SK-N-SH (cell line): ENCODE results near the gene CRELD2. TPM values are rescaled to one million over a fixed set of nuclear protein-coding genes. Genes with fewer than 3 reads are reported as not detected.

ENCODE experiments used
- CTCF ChIA-PET: fragments of 300-600, 350-600 bp; formaldehyde crosslinking; extraction: SDS; loops from one replicate; lab custom pipeline; 2021; lab: Yijun Ruan, JAX
- POLR2A ChIA-PET: fragments of 350-600 bp; sonication (Branson Sonifier 250); formaldehyde crosslinking; extraction: SDS; loops from one replicate; lab custom pipeline; 2020; ENCODE audit warnings: antibody characterized with exemption, inconsistent platforms; lab: Yijun Ruan, JAX
- DNase-seq: peaks from one replicate; pipeline ENCODE4 v3.0.0; 2012
- H2AFZ ChIP-seq: fragments of 200-600 bp; sonication (generic); 2 replicates; pipeline ENCODE4 v1.8.1; 2016; ENCODE audit warnings: antibody characterized with exemption, mild to moderate bottlenecking, low read depth
- H3F3A ChIP-seq: fragments of 200-600 bp; sonication (generic); replicated peaks from 2 replicates; pipeline ENCODE3; 2016; ENCODE audit warnings: antibody characterized with exemption, mild to moderate bottlenecking; ENCODE audit not compliant: insufficient read depth
- H3K27ac ChIP-seq, 2 experiments: fragments of 200-500 bp in 1 of 2; fragments of 200-600 bp in 1 of 2; sonication (Bioruptor generic) in 1 of 2; sonication (generic), shearing (Covaris generic) in 1 of 2; 2 replicates each; pipeline versions ENCODE4 v1.5.1 to v1.6.1; 2014 to 2016; ENCODE audit warnings: low read depth in 2 of 2, inconsistent platforms in 1 of 2, low read length in 1 of 2, mild to moderate bottlenecking in 1 of 2, mixed read lengths in 1 of 2
- H3K27me3 ChIP-seq: fragments of 200-600 bp; sonication (generic), shearing (Covaris generic); 2 replicates; pipeline ENCODE4 v1.6.1; 2016; ENCODE audit warnings: mixed run types; ENCODE audit not compliant: insufficient read depth
- H3K36me3 ChIP-seq, 2 experiments: fragments of 200-500 bp in 1 of 2; fragments of 200-600 bp in 1 of 2; sonication (Bioruptor generic) in 1 of 2; sonication (generic) in 1 of 2; replicated peaks in 1 of 2; 2 replicates each; pipeline versions ENCODE3 to v1.5.1; 2014 to 2016; ENCODE audit warnings: low read length in 1 of 2, mild to moderate bottlenecking in 1 of 2; ENCODE audit not compliant: insufficient read depth in 2 of 2, control insufficient read depth in 1 of 2
- H3K4me1 ChIP-seq, 2 experiments: fragments of 200-500 bp in 1 of 2; fragments of 200-600 bp in 1 of 2; sonication (Bioruptor generic) in 1 of 2; sonication (generic), shearing (Covaris generic) in 1 of 2; 2 replicates each; pipeline versions ENCODE4 v1.5.1 to v1.6.1; 2014 to 2016; ENCODE audit warnings: low read depth in 1 of 2, low read length in 1 of 2, mixed run types in 1 of 2; ENCODE audit not compliant: insufficient read depth in 2 of 2, control insufficient read depth in 1 of 2
- H3K4me2 ChIP-seq: fragments of 200-600 bp; sonication (generic), shearing (Covaris generic); 2 replicates; pipeline ENCODE4 v1.6.1; 2017; ENCODE audit warnings: mixed run types
- H3K4me3 ChIP-seq, 2 experiments: fragments of 200-500 bp in 1 of 2; fragments of 200-600 bp in 1 of 2; sonication (Bioruptor generic) in 1 of 2; sonication (generic), shearing (Covaris generic) in 1 of 2; 2 replicates each; pipeline versions ENCODE4 v1.5.1 to v1.8.1; 2014 to 2016; ENCODE audit warnings: low read depth in 2 of 2, inconsistent platforms in 1 of 2, low read length in 1 of 2, mild to moderate bottlenecking in 1 of 2, mixed read lengths in 1 of 2, moderate library complexity in 1 of 2
- H3K79me2 ChIP-seq: fragments of 200-600 bp; sonication (generic); 2 replicates; pipeline ENCODE4 v1.8.1; 2017; ENCODE audit warnings: mild to moderate bottlenecking; ENCODE audit not compliant: insufficient read depth
- H3K9ac ChIP-seq: fragments of 200-600 bp; sonication (generic); 2 replicates; pipeline ENCODE4 v1.6.1; 2017; ENCODE audit warnings: mixed run types
- H3K9me2 ChIP-seq: fragments of 200-600 bp; sonication (generic); 2 replicates; pipeline ENCODE4 v1.6.1; 2017; ENCODE audit warnings: mixed run types
- H3K9me3 ChIP-seq: fragments of 200-600 bp; sonication (generic); 2 replicates; pipeline ENCODE4 v1.6.1; 2017; ENCODE audit warnings: mixed run types, mild to moderate bottlenecking, moderate library complexity
- H4K20me1 ChIP-seq: fragments of 200-600 bp; sonication (generic); 2 replicates; pipeline ENCODE4 v1.6.1; 2017; ENCODE audit warnings: mild to moderate bottlenecking, mixed run types; ENCODE audit not compliant: insufficient read depth
- EP300 ChIP-seq, 2 experiments: IDR thresholded peaks; 2 replicates each; pipeline versions ENCODE4 v1.4.0 to v1.6.1; 2012; ENCODE audit warnings: borderline replicate concordance in 1 of 2, low read depth in 1 of 2, low read length in 1 of 2
- FOSL2 ChIP-seq: IDR thresholded peaks from 2 replicates; pipeline ENCODE4 v1.4.0; 2012; ENCODE audit warnings: low read depth, mild to moderate bottlenecking, moderate library complexity, borderline replicate concordance
- FOXJ3 ChIP-seq: sonication (generic); formaldehyde crosslinking; IDR thresholded peaks from 2 replicates; pipeline ENCODE4 v1.5.1; 2020; ENCODE audit warnings: mild to moderate bottlenecking, missing genetic modification reagents
- FOXM1 ChIP-seq: IDR thresholded peaks from 2 replicates; pipeline ENCODE4 v1.4.0; 2012; ENCODE audit warnings: low read depth, mild to moderate bottlenecking
- JUND ChIP-seq: IDR thresholded peaks from 2 replicates; pipeline ENCODE4 v1.4.0; 2012
- MXI1 ChIP-seq: IDR thresholded peaks from 2 replicates; pipeline ENCODE4 v1.6.1; 2012; ENCODE audit warnings: mild to moderate bottlenecking, low read depth, low read length, improper control_type of control experiment
- NFIC ChIP-seq: IDR thresholded peaks from 2 replicates; pipeline ENCODE4 v1.4.0; 2012; ENCODE audit warnings: borderline replicate concordance
- RCOR1 ChIP-seq: fragments of 150-350 bp; IDR thresholded peaks from 2 replicates; pipeline ENCODE4 v1.6.1; 2017; ENCODE audit warnings: antibody characterized with exemption, low read length
- REST ChIP-seq: IDR thresholded peaks from 2 replicates; pipeline ENCODE4 v1.6.1; 2012; ENCODE audit warnings: mild to moderate bottlenecking, low read depth, low read length, moderate library complexity
- SIN3A ChIP-seq: IDR thresholded peaks from 2 replicates; pipeline ENCODE4 v1.6.1; 2012; ENCODE audit warnings: low read depth, mild to moderate bottlenecking, low read length, moderate library complexity, borderline replicate concordance
- USF2 ChIP-seq: fragments of 150-350 bp; IDR thresholded peaks from 2 replicates; pipeline ENCODE4 v1.6.1; 2017; ENCODE audit warnings: antibody characterized with exemption, low read length, low read depth, borderline replicate concordance
- YY1 ChIP-seq: IDR thresholded peaks from 2 replicates; pipeline ENCODE4 v1.4.0; 2012; ENCODE audit warnings: low read depth, mild to moderate bottlenecking
- WGBS: methylation state at CpG from one replicate; pipeline ENCODE4 v1.1.6; 2017; ENCODE audit warnings: low lambda C conversion rate; 5-methylcytosine and 5-hydroxymethylcytosine counted together
- polyA plus RNA-seq, 3 experiments: library from polyadenylated mRNA; depleted of rRNA; stranded (reverse); fragments of >200 nt; gene quantifications; 2 replicates each; pipeline ENCODE4 v1.2.3, GENCODE V29; 2012
- TF ChIP-seq, protein P1 (sequence below): IDR thresholded peaks from 2 replicates; pipeline ENCODE4 v1.4.0; 2012; ENCODE audit warnings: low read depth, borderline replicate concordance
- TF ChIP-seq, protein P2 (sequence below): IDR thresholded peaks from 2 replicates; pipeline ENCODE4; 2012
- TF ChIP-seq, protein P3 (sequence below): IDR thresholded peaks from 2 replicates; pipeline ENCODE4 v1.4.0; 2012; ENCODE audit warnings: low read depth, borderline replicate concordance

Gene CRELD2
- polyA plus RNA-seq, 1 of the 3 experiments (the other 2 are of a cell fraction) = 113 TPM

DNA sequence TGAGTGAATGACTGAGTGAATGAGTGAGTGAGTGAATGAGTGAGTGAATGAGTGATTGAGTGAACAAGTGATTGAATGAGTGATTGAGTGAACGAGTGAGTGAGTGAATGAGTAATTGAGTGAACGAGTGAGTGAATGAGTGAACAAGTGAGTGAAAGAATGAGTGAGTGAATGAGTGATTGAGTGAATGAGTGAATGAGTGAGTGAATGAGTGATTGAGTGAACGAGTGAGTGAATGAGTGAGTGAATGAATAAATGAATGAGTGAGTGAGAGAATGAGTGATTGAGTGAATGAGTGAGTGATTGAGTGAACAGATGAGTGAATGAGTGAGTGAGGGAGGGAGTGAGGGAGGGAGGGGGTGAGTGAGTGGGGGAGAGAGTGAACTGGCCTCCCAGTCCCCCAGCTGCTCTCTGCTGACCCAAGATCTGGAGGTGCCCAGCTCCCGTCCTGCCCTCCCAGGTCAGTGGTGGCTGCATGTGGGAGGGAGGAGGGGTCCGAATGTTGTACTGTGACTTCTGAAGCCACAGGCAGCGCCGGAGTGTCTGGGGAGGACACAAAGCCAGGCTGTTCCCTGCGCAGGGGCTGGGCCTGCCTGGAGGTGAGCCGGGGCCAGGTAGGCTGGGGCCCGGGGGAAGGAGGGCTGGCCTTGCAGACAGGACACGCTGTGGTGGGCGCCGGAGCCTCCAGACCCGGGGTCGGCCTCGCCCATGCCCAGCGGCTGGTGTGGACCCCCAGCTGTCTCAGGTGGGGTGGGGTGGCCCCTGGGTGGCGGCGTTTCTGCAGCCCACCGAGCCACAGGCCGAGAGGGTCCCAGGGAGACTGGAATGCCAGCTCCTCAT is 24.4 kb downstream of the CRELD2 start:
- CTCF ChIA-PET = interaction anchor here (0.7 to 1.7 kb wide), 2 partner anchors 13 to 88 kb away, joined by 3 to 5 read pairs; no protein-coding TSS in a partner anchor
- H3K4me1 ChIP-seq = peaks cover 0 to 11% of the 10 kb centered on the region in 2 experiments; a peak in 2 of 4 replicates
- H3K36me3 ChIP-seq = no peaks in the 10 kb centered on the region
- POLR2A ChIA-PET = no interaction called here
- no peak overlapping the region for H3K27ac ChIP-seq
- no peak for TF ChIP-seq REST
- no peak for TF ChIP-seq FOSL2
- no peak for TF ChIP-seq MXI1
- no peak for TF ChIP-seq SIN3A
- no peak for TF ChIP-seq FOXM1
- TF ChIP-seq FOXJ3 (CRISPR knock-in tag) = no peak
- no peak for TF ChIP-seq NFIC
- no peak for TF ChIP-seq RCOR1
- no peak for TF ChIP-seq USF2
- TF ChIP-seq JUND = no peak
- TF ChIP-seq, protein P1, sequence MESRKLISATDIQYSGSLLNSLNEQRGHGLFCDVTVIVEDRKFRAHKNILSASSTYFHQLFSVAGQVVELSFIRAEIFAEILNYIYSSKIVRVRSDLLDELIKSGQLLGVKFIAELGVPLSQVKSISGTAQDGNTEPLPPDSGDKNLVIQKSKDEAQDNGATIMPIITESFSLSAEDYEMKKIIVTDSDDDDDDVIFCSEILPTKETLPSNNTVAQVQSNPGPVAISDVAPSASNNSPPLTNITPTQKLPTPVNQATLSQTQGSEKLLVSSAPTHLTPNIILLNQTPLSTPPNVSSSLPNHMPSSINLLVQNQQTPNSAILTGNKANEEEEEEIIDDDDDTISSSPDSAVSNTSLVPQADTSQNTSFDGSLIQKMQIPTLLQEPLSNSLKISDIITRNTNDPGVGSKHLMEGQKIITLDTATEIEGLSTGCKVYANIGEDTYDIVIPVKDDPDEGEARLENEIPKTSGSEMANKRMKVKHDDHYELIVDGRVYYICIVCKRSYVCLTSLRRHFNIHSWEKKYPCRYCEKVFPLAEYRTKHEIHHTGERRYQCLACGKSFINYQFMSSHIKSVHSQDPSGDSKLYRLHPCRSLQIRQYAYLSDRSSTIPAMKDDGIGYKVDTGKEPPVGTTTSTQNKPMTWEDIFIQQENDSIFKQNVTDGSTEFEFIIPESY = no peak
- TF ChIP-seq YY1 = no peak
- TF ChIP-seq EP300 (IDR thresholded peaks at IDR 0.05; ENCODE audit: borderline replicate concordance in 1 of 2, low read depth in 1 of 2, low read length in 1 of 2) = no peak
- TF ChIP-seq, protein P2, sequence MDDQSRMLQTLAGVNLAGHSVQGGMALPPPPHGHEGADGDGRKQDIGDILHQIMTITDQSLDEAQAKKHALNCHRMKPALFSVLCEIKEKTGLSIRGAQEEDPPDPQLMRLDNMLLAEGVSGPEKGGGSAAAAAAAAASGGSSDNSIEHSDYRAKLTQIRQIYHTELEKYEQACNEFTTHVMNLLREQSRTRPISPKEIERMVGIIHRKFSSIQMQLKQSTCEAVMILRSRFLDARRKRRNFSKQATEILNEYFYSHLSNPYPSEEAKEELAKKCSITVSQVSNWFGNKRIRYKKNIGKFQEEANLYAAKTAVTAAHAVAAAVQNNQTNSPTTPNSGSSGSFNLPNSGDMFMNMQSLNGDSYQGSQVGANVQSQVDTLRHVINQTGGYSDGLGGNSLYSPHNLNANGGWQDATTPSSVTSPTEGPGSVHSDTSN = no peak
- TF ChIP-seq, protein P3, sequence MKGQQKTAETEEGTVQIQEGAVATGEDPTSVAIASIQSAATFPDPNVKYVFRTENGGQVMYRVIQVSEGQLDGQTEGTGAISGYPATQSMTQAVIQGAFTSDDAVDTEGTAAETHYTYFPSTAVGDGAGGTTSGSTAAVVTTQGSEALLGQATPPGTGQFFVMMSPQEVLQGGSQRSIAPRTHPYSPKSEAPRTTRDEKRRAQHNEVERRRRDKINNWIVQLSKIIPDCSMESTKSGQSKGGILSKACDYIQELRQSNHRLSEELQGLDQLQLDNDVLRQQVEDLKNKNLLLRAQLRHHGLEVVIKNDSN = no peak
- H3F3A ChIP-seq = peaks cover 5% of the 10 kb centered on the region
- no peaks in the 10 kb centered on the region for H3K9me2 ChIP-seq
- H3K4me3 ChIP-seq = no peak overlapping the region
- 84% methylated on average over 9 of the region's 21 CpGs for WGBS
- no peak overlapping the region for H3K9ac ChIP-seq
- no peaks in the 10 kb centered on the region for H3K9me3 ChIP-seq
- no peak for DNase-seq
- H2AFZ ChIP-seq = no peak overlapping the region
- H3K79me2 ChIP-seq = no peaks in the 10 kb centered on the region
- no peaks in the 10 kb centered on the region for H3K27me3 ChIP-seq
- H4K20me1 ChIP-seq = no peaks in the 10 kb centered on the region
- no peak overlapping the region for H3K4me2 ChIP-seq
